Heart right ventricle (tissue), 16 donors: ENCODE measurements around the gene UCP2. TPM values are rescaled to one million over a fixed set of nuclear protein-coding genes. Genes with fewer than 3 reads are reported as not detected.
A peak's percentile ranks its signal among the peaks of the same experiment; 100 is the strongest.

ENCODE experiments used
- ATAC-seq, 8 donors: fragments of 200-7000 bp; cut with Tn5 transposase; one replicate each; pipeline ENCODE4 v1.9.1; 2020; ENCODE audit warnings: mild to moderate bottlenecking in 8 of 8, moderate library complexity in 8 of 8, moderate number of reproducible peaks in 1 of 8
- DNase-seq, 2 donors: peaks; one replicate each; pipeline ENCODE4 v3.0.0-alpha.2; 2020
- H3K27ac ChIP-seq, 10 donors: fragments of 200-600 bp; sonication (generic) in 2 of 10; one replicate each; pipeline versions ENCODE4 v1.5.0 to v1.8.0; 2020 to 2022; ENCODE audit warnings: mild to moderate bottlenecking in 3 of 10
- H3K27me3 ChIP-seq, 7 donors: fragments of 200-600 bp; one replicate each; pipeline ENCODE4 v1.8.0; 2021 to 2022; ENCODE audit warnings: mild to moderate bottlenecking in 2 of 7
- H3K36me3 ChIP-seq, 9 donors: fragments of 200-600 bp; sonication (generic) in 1 of 9; one replicate each; pipeline versions ENCODE4 v1.5.0 to v1.8.0; 2020 to 2022; ENCODE audit warnings: mild to moderate bottlenecking in 2 of 9
- H3K4me1 ChIP-seq, 9 donors: fragments of 200-600 bp; sonication (generic) in 1 of 9; one replicate each; pipeline versions ENCODE4 v1.5.0 to v1.8.0; 2020 to 2022; ENCODE audit warnings: mild to moderate bottlenecking in 4 of 9
- H3K4me3 ChIP-seq, 10 donors: fragments of 200-600 bp; sonication (generic) in 2 of 10; one replicate each; pipeline versions ENCODE4 v1.5.0 to v1.8.0; 2020 to 2022; ENCODE audit warnings: mild to moderate bottlenecking in 7 of 10, moderate library complexity in 2 of 10
- H3K9me3 ChIP-seq, 11 donors: fragments of 200-600 bp in 10 of 11; sonication (generic) in 2 of 11; one replicate each; pipeline versions ENCODE4 v1.5.0 to v1.8.0; 2013 to 2022; ENCODE audit warnings: mild to moderate bottlenecking in 2 of 11, control low read depth in 1 of 11, moderate library complexity in 1 of 11
- CTCF ChIP-seq, 9 donors: fragments of 200-600 bp; sonication (generic) in 2 of 9; IDR thresholded peaks; one replicate each; pipeline versions ENCODE4 v1.5.0 to v1.8.0; 2021 to 2022; ENCODE audit warnings: antibody characterized with exemption in 9 of 9, mild to moderate bottlenecking in 5 of 9, moderate library complexity in 1 of 9
- WGBS, 2 donors: extraction: QIAGEN DNeasy Blood & Tissue Kit; methylation state at CpG; one replicate each; pipeline ENCODE4 v1.1.7; 2013; ENCODE audit warnings: inconsistent platforms in 1 of 2; 5-methylcytosine and 5-hydroxymethylcytosine counted together
- intact Hi-C, 10 donors: fragments of 100-400 bp; cut with DNase I; formaldehyde crosslinking; loops; one replicate each; pipeline versions ENCODE4 v1.11.1 to v1.14.2; 2022
- polyA plus RNA-seq, 2 donors: library from polyadenylated mRNA; stranded (reverse); fragments of 200-250 nt; gene quantifications; one replicate each; pipeline ENCODE4 v1.2.3, GENCODE V29; 2013
- total RNA-seq, 10 donors: library from RNA; stranded (reverse); fragmentation: NEBNext Ultra II Directional in 3 of 10; extraction: Animal tissue kit (Norgen Biotek cat#: 25700) in 3 of 10; gene quantifications; one replicate each; pipeline versions ENCODE4 v1.2.1 to v1.2.4, GENCODE V29; 2021 to 2023
- donor health status: Arrhythmogenic right ventricular cardiomyopathy.
- donor health status: ischemic (EF 13 %, LVEDD 7.1; RV severe dilation, severe dysfunction).
- donor health status: healthy with polysubstance abuse.
- donor health status: DM: no; HTN: yes; CAD: no.
- donor health status: DM: no; HTN: no; CAD: no.
- donor health status: ischemic (EF 25% LVEDD 6.9; RV normal size, moderate dysfunction).
- donor health status: ischemic (EF 25% LVEDD 5.7; RV mildly dilated, moderate dysfunction).
- donor health status: healthy.
- donor health status: DM: yes; HTN: yes; CAD: no.
- donor health status: Ischemic cardiomyopathy.
- donor health status: ischemic (EF 35%, LVEDD 5.7; RV mildly dilated, moderate dysfunction).
- donor health status: nonischemic (EF 11% LVEDD 7.7; RV severe dilation, severe dysfunction).
- donor health status: DM: yes; HTN: yes; CAD: no.
- donor health status: PGD.
- donor health status: ischemic (EF 29% LVEDD 5.4; RV normal size, mild dysfunction).
- donor health status: nonischemic (EF 23%, LVEDD 6.1; RV moderate dilation, normal function).

The UCP2 gene
- total and polyA plus RNA-seq, 12 donors = 10.2 to 73.3 (median 18.1) TPM

DNA sequence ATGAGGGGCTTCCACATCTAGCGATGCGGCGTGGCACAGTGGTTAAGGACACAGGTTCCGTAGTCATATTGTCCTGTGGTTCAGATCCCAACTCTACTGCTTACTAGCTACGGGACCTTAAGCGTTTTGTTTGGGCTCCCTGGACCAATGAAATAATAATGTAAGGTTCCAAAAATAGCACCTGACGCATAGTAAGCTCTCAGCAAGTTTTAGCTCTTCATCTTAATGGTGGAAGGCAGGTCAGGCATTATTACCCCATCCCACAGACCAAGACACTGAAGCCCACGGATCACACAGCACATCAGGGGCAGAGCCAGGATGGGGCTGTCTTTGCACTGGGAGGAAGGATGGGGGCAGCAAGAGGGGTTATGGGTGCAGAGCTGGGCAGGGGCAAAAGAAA lies 18.8 kb downstream of the UCP2 start:
- Histone ChIP-seq H3K36me3 (no peaks in the 10 kb centered on the region), H3K4me3 (no peak overlapping the region), H3K27ac (no peak overlapping the region), H3K27me3 (peaks cover 0 to 4% (median 0%) of the 10 kb centered on the region in 7 donors), H3K9me3 (no peaks in the 10 kb centered on the region), H3K4me1 (peaks cover 0 to 15% (median 7%) of the 10 kb centered on the region in 9 donors)
- ATAC-seq (peak in 6 of 8 donors; percentile 21 to 48 (median 30)), DNase-seq (no peak)
- intact Hi-C loops = loop anchor here in 8 of 10 donors (2.0 to 10.0 kb wide), 8 partner anchors 19 to 131 kb away; partner anchors contain the start of gene UCP2 (in 1 of the 8)
- 63 to 68% methylated on average over 8 of the region's 8 CpGs for WGBS, 2 donors
- TF ChIP-seq CTCF (IDR thresholded peaks at IDR 0.05) = no peak

DNA sequence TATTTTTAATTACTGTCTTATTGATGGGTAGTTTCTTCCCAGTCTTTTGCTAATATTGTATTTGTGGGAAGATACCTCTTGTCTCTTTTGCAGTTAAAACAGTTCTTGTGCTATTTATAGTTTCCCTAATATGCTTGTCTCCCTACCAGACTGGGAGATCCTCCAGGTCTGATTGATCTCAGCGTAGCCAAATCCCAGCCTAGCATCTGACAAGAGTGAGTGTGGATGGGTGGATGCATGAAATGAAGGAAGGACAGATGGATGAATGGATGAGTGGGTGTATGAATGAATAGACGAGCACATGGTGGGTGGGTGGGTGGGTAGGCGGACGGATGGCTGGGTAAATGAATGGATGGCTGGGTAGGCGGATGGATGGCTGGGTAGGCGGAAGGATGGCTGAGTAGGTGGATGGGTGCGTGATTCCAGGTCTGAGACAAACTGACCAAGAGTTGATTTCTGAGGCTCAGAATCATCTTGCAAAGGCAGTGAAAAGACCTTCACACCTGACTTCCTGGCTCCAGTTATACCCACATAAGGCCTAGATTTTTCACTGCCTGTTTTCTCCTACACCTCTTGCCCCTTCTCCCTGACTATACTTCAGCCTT lies 20.4 kb downstream of the UCP2 start:
- intact Hi-C loops = loop anchor here in 8 of 10 donors (5.0 to 10.0 kb wide), 7 partner anchors 63 to 133 kb away; no protein-coding TSS in a partner anchor
- Histone ChIP-seq H3K4me3 (no peak overlapping the region), H3K36me3 (no peaks in the 10 kb centered on the region), H3K27ac (no peak overlapping the region), H3K4me1 (peaks cover 0 to 15% (median 7%) of the 10 kb centered on the region in 9 donors), H3K9me3 (no peaks in the 10 kb centered on the region), H3K27me3 (peaks cover 0 to 16% (median 12%) of the 10 kb centered on the region in 7 donors)
- 76 to 82% methylated on average over 7 of the region's 7 CpGs for WGBS, 2 donors
- ATAC-seq = no peak
- DNase-seq = no peak
- TF ChIP-seq CTCF (IDR thresholded peaks at IDR 0.05) = no peak

DNA sequence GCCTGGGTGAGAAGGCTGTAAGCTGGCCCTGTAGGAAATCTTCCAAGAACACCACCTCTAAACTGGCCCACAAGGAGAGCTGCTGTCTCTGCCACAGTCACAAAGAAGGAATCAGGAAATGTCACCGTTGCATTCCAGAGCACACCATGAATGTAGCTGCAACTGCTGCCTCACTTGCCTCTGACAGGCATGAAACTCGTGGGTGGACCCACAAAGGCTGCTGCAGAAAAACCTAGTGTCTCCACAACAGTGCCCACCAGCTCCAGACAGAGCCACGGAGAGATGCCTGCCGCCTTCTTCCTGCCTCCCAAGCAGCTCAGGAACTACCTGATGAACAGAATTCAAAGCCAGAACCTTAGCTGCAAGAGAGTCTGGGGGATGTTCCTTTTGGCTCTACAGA lies 21.3 kb downstream of the UCP2 start:
- no peaks in the 10 kb centered on the region for H3K9me3 ChIP-seq
- TF ChIP-seq CTCF (IDR thresholded peaks at IDR 0.05) = no peak
- DNase-seq (no peak), ATAC-seq (no peak)
- no peak overlapping the region for H3K4me3 ChIP-seq
- peaks cover 0 to 23% (median 17%) of the 10 kb centered on the region in 7 donors for H3K27me3 ChIP-seq
- intact Hi-C loops = loop anchor here in 8 of 10 donors (5.0 to 10.0 kb wide), 7 partner anchors 63 to 133 kb away; no protein-coding TSS in a partner anchor
- H3K4me1 ChIP-seq = peaks cover 0 to 15% (median 7%) of the 10 kb centered on the region in 9 donors
- no peaks in the 10 kb centered on the region for H3K36me3 ChIP-seq
- 56 to 61% methylated on average over 4 of the region's 4 CpGs for WGBS, 2 donors
- no peak overlapping the region for H3K27ac ChIP-seq

DNA sequence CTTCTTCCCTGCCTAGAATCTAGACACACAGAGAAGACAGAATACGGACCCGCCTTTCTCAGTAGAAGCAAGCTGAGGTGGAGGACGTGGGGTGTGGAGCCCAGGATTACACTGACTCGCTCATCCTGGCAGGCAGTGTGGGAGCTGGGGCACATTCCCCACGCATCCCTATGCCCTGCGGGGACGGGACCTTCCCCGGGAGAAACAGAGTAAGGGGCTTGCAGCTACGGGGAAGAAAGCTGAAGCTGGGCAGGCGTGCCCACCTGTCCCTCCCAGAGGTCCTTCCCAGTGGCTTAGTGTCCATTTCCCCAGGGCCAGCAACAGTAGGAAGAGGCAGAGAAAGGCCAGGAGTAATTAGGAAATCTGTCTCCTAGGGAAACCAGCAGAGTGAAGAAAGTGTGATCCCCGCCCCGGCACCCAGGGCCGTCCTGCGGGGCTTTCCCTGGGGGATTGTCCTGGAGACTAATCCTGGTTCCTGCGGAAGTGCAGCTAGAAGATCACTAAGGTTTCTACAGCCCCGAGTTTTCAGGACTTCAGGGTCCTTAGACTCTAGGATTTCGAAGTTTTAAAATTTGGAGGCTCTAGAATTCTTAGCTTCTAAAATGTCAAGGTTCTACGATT lies 24.0 kb downstream of the UCP2 start:
- ATAC-seq (no peak), DNase-seq (no peak)
- WGBS, 2 donors = 77% methylated on average over 18 of the region's 18 CpGs
- no peak for TF ChIP-seq CTCF (IDR thresholded peaks at IDR 0.05)
- Histone ChIP-seq H3K27me3 (peaks cover 0 to 34% (median 27%) of the 10 kb centered on the region in 7 donors), H3K4me1 (peaks cover 0 to 1% (median 0%) of the 10 kb centered on the region in 9 donors), H3K27ac (no peak overlapping the region), H3K9me3 (no peaks in the 10 kb centered on the region), H3K36me3 (no peaks in the 10 kb centered on the region), H3K4me3 (no peak overlapping the region)
- intact Hi-C loops = no loop called here
